ENCODE data around the gene SLC37A2.
A peak's percentile ranks its signal among the peaks of the same experiment; 100 is the strongest.
"Not testable (repeated sequence)": the region's sequence is repeated elsewhere in the genome, so short reads cannot be mapped to it uniquely, and the experiment has no call there.

Gene SLC37A2

GRCh38 chr11:125062931-125063428 is at the start of gene SLC37A2:
SLC37A2 (plus strand) TSS chr11:125063305; CDS start chr11:125063368, 63 bp downstream.
- DNase-seq (ENCODE audit: low spot score), result no peak

- no peak for DNase-seq (ENCODE audit: low spot score)
These were observed 46.7 kb upstream of the SLC37A2 start for GRCh38 chr11:125016413-125016812.

DNA sequence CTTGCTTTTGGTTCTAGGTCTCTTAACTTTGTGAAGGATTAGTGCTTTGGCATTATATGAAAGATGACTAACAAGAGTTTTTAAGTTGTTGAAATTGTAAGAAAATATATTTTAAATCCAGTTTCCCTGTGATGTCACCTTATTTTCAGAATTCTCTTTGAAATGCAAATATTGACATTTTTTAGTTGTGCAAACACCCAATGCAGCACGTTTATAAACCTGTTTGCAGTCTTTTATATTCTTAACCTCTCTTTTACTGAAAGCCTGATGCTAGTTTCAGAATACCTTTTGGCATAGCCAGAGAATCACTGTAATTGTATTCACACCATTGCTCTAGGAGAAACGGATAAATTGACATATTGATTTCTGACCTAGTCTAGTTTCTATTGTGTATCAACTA is 42.8 kb upstream of the SLC37A2 start:
- DNase-seq (ENCODE audit: low spot score), result no peak

- DNase-seq (ENCODE audit: low spot score), result no peak
These were observed 40.6 kb upstream of the SLC37A2 start for GRCh38 chr11:125022551-125022950.

DNA sequence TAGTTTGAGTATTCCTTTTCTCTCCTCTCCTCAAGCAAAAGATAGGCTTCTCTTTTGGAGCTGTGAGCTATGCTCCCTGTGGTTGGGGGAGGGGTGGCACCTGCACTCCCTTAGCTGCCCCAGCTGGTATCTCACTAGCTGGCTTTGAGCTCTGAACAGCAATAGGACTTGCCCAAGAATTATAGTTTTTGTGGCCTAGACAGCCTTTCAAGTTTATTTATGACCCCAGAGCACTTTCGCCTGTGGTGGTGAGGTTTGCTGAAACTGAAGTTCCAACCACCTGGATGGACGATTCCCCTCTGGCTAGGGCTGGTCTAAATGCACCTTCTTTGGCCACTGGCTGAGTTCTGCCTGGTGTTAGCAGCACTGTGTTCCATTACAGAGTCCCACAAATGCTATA is 37.1 kb upstream of the SLC37A2 start:
- peak; percentile 4 for DNase-seq (ENCODE audit: low spot score)

GRCh38 chr11:125029431-125029830 is 33.7 kb upstream of the SLC37A2 start:
- not testable (repeated sequence) for DNase-seq (ENCODE audit: low spot score)

DNA sequence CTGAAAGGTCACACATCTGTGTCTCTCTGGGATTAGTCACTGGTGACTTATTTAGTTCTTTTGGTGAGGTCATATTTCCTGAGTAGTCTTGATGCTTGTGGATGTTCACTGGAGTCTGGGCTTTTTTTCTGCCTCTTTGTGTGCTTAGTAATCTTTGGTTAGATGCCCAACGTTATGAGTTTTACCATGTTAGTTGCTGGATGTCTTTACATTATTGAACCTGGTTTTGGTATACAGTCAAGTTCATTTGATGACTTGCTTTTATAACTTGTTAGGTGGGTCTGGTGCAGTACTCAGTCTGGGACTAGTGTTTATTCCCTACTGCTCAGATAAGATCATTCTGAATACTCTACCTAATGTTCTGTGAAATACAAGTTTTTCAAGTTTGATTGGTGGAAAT is 26.2 kb upstream of the SLC37A2 start:
- DNase-seq (ENCODE audit: low spot score), result peak; percentile 23

DNA sequence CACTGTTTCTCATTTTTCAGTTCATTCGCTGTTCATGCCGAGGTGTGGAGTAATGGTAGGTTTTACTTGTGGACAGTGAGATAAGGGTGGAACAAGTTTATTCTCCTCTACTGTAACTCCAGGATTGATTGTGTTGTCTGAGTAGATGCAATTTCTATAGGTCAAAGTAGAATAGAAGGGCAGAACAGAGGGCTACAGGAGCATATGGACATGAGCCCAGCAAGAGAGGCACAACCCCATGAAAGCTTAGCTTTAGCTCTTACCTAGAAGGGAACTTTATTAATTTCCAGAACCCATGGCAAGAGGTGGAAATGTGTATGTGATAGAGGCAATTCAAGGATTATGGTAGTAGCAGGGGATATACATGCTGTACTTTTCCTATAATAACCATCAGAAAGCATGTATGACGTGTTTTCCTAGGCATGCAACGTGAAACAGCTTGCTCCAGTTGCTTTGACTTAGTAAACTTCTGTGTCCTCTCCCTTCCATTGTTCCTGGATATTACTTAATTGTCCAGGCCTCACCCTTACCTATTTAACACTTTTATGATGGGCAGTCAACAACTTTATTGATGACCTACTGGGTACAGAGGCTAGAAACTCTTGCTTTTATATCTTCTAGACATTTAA is 13.8 kb upstream of the SLC37A2 start:
- DNase-seq (ENCODE audit: low spot score), result no peak

DNA sequence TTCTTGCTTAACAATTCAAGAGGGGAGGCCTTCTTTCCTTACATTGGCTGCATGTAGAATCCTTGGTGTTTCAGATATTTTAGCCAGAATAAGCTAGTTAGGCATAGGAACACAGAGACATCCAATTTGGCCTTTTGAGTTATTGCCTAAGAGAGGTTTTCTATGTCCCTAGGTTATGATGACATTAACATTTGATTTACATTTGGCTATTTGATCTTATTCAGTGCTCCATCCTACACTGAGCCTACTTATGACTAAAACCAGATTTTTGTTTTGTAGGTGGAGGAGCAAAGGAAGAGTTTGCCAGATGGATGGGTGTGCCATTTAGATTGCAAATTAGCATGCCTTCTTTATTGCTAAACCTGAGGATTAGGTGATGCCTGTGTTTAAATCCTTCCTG is 11.1 kb upstream of the SLC37A2 start:
- DNase-seq (ENCODE audit: low spot score), result no peak

- no peak for DNase-seq (ENCODE audit: low spot score)
These were observed 9.9 kb upstream of the SLC37A2 start for GRCh38 chr11:125053167-125053566.

DNA sequence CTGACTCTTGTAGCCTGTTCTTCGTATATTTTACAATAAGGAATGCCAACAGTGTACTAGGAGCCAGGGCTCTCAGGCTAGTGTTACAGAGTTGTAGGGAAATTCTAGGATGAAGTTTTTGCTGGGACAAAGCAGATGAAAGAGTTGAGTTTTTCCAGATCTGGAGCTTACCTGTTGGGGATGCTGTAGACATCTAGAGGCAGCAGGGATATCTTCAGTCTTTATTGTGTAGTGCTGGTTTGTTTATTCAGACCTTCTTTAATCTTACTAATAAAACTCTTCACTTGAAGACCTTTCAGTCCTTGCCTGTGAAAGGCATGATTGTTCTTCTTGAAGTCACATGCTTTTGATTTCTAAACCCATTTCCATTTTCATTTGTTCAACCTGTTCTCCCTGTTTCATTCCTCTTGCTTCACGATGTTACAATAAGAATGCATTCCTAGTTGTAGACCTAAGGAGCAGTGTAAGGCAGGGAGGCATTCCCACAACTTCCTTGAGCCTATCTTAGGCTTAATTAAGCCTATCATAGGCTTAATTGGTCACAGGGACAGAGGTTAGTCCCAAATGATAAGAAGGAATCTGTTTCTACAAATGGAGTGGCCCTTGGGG is 7.9 kb upstream of the SLC37A2 start:
- DNase-seq (ENCODE audit: low spot score), result no peak

GRCh38 chr11:125056111-125056510 is 7.0 kb upstream of the SLC37A2 start:
- DNase-seq (ENCODE audit: low spot score), result not testable (repeated sequence)

DNA sequence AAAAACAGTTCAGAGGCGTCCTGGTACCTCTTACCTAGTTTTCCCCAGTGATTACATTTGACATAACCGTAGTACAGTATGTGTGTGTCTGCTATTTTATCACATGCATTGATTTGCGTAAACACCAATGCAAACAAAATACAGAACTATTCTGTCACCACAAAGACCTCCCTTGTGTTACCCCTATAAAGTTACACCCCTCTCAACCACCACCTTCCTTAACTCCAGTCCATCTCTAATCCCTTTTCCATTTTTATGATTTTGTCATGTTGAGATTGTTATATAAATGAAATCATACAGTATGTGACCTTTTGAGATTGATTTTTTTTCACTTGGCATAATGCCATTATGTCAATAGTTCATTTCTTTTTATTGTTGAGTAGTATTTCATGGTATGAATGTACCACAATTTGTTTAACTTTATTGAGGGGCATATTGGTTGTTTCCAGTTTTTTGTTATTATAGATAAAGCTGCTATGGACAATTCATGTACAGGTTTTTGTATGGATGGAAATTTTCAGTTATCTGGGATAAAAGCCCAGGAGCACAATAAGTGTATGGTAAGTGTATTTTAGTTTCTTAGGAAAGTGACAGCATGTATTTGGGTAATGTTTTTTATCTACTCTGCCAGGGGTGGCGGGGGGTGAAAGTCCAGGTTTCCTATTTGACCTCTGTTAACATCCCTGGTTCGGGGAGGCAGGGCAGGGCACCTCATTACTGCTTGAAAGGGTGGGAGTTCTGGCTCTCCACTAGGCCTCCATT is 6.0 kb upstream of the SLC37A2 start:
- no peak for DNase-seq (ENCODE audit: low spot score)

DNA sequence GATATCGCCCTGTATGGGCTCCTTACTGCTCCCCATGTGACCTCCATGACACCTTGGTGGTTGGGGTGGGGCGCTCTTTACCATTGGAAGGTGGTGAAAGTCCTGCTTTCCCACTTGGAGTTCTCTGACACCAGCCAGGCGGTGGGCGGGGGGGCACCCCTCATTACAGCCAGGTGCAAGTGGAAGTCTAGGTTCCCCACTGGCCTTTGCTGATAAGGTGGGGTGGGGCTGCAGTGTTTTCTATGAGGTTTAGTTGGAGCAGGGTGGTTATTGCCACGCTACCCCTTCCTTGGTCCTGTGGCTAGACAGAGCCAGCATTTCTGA is 5.5 kb upstream of the SLC37A2 start:
- DNase-seq (ENCODE audit: low spot score), result no peak

DNA sequence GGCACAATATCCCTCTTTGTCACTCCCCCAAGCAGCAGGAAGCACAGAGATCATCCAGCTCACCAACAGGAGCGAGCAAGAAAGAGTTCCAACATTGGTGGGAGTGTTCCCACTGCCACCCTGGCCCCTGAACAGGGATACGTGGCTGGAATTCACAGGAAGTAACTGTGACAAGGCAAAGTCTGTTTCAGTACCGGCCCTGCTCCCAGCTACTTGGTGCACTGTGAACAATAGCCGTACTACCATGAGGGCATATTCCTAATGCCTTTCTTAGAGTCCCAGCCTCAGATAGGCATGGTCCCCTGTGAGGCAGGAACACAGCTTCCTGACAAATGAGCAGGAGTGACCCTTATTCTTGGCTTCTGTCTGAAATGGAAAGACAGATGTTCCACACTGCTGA is 1.8 kb upstream of the SLC37A2 start:
- no peak for DNase-seq (ENCODE audit: low spot score)

DNA sequence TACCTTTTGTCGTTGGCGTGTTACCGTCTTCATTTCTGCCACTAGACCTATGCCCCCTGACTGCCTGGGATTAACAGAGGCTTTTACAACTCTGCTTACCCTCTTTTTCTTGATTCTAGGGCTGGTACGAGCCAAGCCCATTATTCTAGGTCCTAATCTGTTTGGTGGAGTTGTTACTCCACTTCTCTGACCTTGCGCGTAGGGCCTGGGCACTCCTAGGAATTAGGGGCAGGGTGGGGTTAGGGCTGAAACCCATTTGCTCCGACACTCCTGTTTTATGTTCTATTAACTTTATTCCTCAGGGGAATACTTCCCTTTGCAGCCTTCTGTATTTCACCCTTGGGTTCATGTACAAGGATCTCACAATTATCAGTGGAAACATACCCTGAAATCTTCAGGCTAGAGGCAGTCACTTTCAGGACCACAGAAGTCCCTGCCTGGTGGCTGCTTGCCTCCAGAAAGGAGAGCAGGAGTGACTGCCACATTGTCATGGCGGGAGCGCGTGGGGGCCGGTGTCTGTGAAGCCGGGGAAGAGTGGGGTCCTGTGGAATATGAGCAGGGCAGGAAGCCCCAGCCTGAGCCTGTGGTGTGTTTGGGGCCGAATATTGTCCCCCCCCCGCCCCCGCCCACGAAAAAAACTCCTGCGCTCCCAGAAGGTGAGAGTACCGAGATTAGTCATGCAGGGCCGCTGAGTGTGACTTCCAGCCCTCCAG is 731 bp upstream of the SLC37A2 start:
- DNase-seq (ENCODE audit: low spot score), result no peak

DNA sequence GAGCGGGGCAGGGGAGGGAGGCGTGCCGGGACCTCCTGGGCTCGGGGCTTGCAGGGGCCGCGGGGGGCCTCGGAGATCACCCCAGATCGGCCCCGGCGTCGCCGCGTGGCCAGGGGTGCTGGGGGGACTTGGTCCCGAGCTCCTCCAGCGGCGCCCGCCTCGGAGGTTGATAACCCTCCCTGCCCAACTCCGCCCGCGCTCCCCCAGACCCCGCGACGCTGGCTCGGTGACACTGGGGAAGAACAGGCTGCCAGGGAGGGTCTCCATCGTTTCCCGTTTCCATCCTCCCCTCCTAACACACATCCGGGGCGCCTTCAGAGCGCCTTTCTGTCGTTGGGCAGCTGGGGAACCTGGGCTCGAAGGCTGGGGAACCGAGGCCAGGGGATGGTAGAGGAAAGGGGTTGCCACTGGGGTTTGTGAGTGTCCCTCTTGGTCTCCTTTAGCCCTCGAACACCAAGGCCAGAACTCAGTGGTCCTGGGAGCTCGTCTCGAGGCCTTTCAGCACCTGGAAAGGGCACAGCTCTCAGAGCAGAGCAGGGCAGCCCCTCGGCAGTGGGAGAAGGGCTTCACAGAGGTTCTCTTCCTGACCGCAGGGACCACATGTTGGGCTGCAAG is 431 bp downstream of the SLC37A2 start:
- DNase-seq (ENCODE audit: low spot score), result no peak

DNA sequence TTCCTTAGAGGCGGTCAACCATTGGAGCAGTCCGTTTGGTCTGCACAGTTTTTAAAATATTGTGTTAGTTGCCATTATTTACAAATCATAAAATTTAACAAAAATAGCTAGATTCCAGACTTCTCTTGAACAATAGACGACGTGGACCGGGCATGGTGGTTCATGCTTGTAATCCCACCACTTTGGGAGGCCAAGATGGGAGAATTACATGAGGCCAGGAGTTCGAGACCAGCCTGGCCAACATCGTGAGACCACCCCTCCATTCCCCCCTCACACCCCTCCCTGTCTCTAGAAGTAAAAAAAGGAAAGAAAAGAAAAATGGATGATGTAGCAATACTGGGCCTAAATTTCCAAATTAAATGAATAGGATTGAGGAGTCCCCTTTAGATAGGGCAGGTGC is 965 bp downstream of the SLC37A2 start:
- no peak for DNase-seq (ENCODE audit: low spot score)

- DNase-seq (ENCODE audit: low spot score), result no peak
These were observed 5.3 kb downstream of the SLC37A2 start for GRCh38 chr11:125068368-125068767.

DNA sequence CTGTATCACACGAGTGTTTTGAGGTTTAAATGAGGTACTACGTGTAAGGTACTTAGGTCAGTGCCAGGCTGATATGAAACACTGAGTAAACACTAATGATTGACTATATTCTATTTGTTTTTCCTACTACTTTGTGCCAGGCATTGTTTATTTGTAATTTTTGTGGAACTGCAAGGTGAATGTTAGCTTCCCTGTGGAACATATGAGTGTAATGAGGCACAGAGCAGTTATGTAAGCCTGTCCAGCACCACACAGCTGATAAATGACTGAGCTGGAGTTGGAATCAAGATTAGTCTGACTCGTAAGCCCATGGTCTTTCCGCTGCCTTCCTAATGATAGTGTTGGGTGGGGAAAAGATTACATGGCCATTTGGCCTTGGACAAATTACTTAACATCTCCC is 5.9 kb downstream of the SLC37A2 start:
- no peak for DNase-seq (ENCODE audit: low spot score)

DNA sequence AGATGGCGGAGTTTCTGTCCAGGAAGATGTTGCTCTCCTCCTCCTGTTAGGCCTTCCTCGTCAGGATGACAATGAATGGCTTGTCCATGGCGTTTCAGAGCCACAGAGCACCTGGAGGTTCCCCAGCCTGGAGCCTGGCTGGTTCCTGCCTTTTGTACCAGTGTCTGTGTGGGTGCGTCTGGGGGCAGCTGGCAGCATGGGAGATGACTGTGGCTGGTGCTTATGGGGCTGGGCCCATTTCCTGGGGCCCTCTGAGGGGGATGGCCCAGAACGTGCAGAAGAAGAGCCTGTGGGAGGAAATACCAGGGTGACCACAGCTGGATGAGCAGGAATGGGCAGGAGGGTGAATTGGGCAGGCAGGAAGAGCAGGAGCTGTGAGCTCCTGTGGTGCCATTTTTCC is 6.7 kb downstream of the SLC37A2 start:
- no peak for DNase-seq (ENCODE audit: low spot score)

DNA sequence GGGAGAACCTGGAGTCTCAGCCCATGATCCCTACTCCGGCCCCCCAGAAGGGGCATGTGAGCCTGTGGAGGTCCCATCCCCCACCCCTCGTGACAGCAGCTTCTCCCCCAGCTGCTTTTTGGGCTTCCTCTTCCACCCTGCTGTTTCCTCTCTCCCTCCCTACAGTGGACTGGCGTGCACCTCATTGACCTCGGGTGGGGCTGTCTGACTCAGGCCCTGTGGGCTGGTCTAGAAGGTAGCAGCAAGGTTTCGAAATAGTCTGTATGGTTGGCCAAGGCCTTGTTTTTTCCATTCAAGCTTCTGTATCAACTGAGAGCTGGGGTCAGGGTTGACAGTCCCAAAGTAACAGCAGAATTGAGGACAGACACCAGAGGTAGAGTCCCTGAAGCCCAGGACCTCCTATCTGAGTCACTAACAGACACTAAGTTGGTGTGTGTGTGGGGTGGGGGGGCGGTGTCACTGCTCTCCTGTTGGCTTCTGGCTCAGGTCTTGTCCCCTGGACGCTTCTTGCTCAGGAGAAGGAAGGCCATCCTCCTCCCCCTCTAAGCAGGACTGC is 7.7 kb downstream of the SLC37A2 start:
- DNase-seq (ENCODE audit: low spot score), result no peak

Measured in NAMALWA (cell line).